Measurements from ENCODE around the gene SSR4. TPM values are rescaled to one million over a fixed set of nuclear protein-coding genes. Genes with fewer than 3 reads are reported as not detected.

SSR4 gene
- total RNA-seq, 1 experiment from 2014 or later = 225 TPM

GRCh38 chrX:153800177-153800722, 5.8 kb downstream of the SSR4 start:
- DNase-seq (ENCODE audit: low read depth in 1 of 2, low spot score in 2 of 2) = no peak
- Histone ChIP-seq H3K27ac (no peak overlapping the region), H3K27me3 (replicated peaks) (no peaks in the 10 kb centered on the region), H3K36me3 (peaks cover 12% of the 10 kb centered on the region), H3K4me1 (replicated peaks) (peaks cover 9% of the 10 kb centered on the region), H3K4me3 (no peak overlapping the region), H3K9me3 (replicated peaks) (no peaks in the 10 kb centered on the region)

DNA sequence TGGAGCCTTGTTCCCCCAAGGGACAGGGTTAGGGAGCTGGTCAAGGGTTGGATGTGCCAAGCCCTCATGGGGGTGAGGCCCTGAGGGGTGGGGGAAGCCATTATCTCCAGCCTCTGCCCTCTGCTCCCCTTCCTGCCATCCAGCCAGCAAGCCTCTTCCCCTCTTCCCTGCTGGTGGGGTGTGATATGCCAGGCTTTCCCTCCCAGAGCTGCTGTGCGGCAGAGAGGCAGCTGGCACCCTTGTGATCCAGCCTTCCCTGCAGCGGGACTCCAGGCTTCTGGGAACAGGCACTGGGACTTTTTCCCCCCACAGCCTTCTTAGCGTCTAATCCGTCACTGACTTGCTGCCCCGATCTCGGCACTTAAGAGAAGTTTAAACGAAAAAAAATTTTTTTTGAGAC, 6.3 kb downstream of the SSR4 start:
- peaks cover 4% of the 10 kb centered on the region for H3K4me1 ChIP-seq (replicated peaks)
- DNase-seq (ENCODE audit: low read depth in 1 of 2, low spot score in 2 of 2) = no peak
- H3K27me3 ChIP-seq (replicated peaks) = no peaks in the 10 kb centered on the region
- peaks cover 12% of the 10 kb centered on the region for H3K36me3 ChIP-seq
- H3K4me3 ChIP-seq = no peak overlapping the region
- no peaks in the 10 kb centered on the region for H3K9me3 ChIP-seq (replicated peaks)
- no peak overlapping the region for H3K27ac ChIP-seq

- Histone ChIP-seq H3K27me3 (replicated peaks) (no peaks in the 10 kb centered on the region), H3K36me3 (peaks cover 4% of the 10 kb centered on the region; the same call in 1 of the 2 replicates), H3K4me1 (replicated peaks) (no peaks in the 10 kb centered on the region), H3K27ac (no peak overlapping the region), H3K4me3 (no peak overlapping the region), H3K9me3 (replicated peaks) (no peaks in the 10 kb centered on the region)
- no peak for DNase-seq (ENCODE audit: low read depth in 1 of 2, low spot score in 2 of 2)
These were observed 7.2 kb downstream of the SSR4 start for GRCh38 chrX:153801669-153802068.

DNA sequence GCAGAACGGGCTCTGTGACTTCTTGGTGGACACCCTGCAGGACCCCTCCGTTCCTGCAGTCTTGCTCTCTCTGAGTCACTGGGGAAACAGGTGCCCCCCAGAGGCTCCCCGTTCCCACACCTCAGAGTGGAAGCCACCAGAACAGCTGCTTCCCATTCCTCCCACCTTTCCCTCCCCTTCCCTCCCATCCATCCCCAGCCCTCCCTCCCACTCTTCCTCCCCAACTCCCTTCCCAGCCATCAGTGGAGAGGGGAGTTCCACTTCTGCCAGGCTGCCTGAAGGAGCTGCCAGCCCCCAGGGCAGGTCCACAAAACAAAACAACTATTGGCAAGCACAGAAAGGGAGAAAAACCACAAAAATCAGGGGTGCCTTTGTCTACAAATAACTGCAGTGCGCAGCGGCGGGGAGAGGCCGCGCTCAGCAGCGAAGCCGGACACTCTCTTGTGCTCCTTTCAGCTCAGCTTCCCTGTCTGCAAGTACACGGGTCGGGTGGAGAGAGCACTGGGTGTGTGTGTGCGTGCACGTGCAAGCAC, 8.1 kb downstream of the SSR4 start:
- Histone ChIP-seq H3K9me3 (replicated peaks) (no peaks in the 10 kb centered on the region), H3K4me3 (no peak overlapping the region), H3K36me3 (peaks cover 1% of the 10 kb centered on the region; the same call in 1 of the 2 replicates), H3K4me1 (replicated peaks) (no peaks in the 10 kb centered on the region), H3K27ac (no peak overlapping the region), H3K27me3 (replicated peaks) (no peaks in the 10 kb centered on the region)
- no peak for DNase-seq (ENCODE audit: low read depth in 1 of 2, low spot score in 2 of 2)

GRCh38 chrX:153803211-153804099, 9.0 kb downstream of the SSR4 start:
- Histone ChIP-seq H3K27ac (no peak overlapping the region), H3K36me3 (no peaks in the 10 kb centered on the region; the same call in 1 of the 2 replicates), H3K4me1 (replicated peaks) (no peaks in the 10 kb centered on the region), H3K4me3 (no peak overlapping the region), H3K27me3 (replicated peaks) (no peaks in the 10 kb centered on the region), H3K9me3 (replicated peaks) (no peaks in the 10 kb centered on the region)
- no peak for DNase-seq (ENCODE audit: low read depth in 1 of 2, low spot score in 2 of 2)

DNA sequence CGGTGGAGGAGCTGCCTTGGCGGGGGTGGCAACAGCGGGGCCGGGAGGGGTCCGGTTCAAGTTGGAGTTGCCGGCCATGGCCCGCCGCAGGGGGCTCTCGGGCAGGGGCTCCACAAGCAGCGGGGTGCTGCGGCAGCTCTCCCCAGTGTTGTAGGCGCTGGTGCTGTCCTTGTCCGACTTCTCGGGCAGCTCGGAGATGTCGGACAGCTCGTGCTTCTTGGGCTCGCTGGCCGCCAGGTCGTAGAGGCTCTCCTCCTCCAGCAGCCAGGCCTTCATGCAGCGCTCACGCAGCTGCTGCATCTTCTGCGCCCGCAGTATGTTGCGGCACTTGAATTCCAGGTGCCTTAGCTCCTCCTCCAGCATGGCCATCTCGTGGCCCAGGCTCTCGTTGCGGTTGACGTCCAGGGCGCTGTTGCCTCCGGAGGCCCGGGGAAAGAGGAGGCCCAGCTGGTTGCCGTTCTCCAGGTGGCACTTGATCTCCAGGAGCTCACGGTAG, 9.7 kb downstream of the SSR4 start:
- Histone ChIP-seq H3K36me3 (no peaks in the 10 kb centered on the region; the same call in 1 of the 2 replicates), H3K4me3 (no peak overlapping the region), H3K4me1 (replicated peaks) (no peaks in the 10 kb centered on the region), H3K27me3 (replicated peaks) (no peaks in the 10 kb centered on the region), H3K27ac (no peak overlapping the region), H3K9me3 (replicated peaks) (no peaks in the 10 kb centered on the region)
- no peak for DNase-seq (ENCODE audit: low read depth in 1 of 2, low spot score in 2 of 2)

- no peaks in the 10 kb centered on the region for H3K9me3 ChIP-seq (replicated peaks)
- DNase-seq (ENCODE audit: low read depth in 1 of 2, low spot score in 2 of 2) = no peak
- no peak overlapping the region for H3K27ac ChIP-seq
- H3K36me3 ChIP-seq = no peaks in the 10 kb centered on the region
- no peak overlapping the region for H3K4me3 ChIP-seq
- no peaks in the 10 kb centered on the region for H3K27me3 ChIP-seq (replicated peaks)
- H3K4me1 ChIP-seq (replicated peaks) = no peaks in the 10 kb centered on the region
These were observed 10.2 kb downstream of the SSR4 start for GRCh38 chrX:153804621-153805020.

DNA sequence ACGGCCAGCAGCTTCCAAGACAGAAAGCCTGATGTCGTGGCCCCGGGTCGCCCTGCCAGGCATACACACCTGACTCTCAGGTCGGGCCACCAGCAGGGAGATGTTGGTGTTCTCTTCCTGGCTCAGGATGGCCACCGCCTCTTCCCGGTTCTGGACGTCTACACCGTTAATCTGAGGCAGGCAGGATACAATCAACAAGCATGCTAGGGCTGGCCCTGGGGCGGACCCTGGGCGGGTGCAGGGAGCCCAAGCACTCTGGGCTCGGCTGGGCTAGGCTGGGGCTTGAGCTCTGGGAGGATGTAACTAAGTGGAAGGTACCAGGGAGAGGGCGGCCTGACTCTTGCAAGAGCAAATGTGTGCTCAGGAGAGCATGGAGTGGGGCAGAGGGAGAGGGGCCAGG, 11.0 kb downstream of the SSR4 start:
- no peak overlapping the region for H3K4me3 ChIP-seq
- no peak overlapping the region for H3K27ac ChIP-seq
- no peaks in the 10 kb centered on the region for H3K4me1 ChIP-seq (replicated peaks)
- H3K36me3 ChIP-seq = no peaks in the 10 kb centered on the region
- DNase-seq (ENCODE audit: low read depth in 1 of 2, low spot score in 2 of 2) = no peak
- H3K27me3 ChIP-seq (replicated peaks) = no peaks in the 10 kb centered on the region
- no peaks in the 10 kb centered on the region for H3K9me3 ChIP-seq (replicated peaks)

DNA sequence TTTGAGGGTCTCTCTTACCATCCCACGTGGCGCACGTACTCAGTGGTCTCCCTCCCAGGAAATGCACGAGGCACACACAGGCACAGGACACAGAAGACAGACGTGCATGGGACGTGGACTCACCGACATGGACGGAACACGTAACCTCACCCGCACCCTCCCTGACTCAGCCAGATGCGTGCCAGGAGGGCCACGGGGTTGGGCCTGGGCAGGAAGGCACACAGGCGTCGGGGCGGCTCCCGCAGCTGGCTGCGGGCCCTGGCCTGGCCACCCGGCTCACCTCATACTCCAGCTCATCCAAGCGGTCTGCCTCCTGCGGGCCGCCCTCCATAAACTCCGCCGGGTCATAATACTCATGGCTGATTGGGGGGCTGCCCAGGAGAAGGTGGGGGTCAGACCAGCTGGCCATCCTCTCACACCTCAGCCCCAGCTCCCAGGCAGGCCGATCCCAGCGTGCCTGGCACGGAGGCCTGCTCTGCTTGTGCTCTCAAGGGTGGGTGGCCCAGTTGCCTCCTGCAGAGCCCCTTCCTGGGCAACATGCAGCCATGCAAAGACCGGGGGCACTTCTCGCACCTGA, 12.6 kb downstream of the SSR4 start:
- H3K36me3 ChIP-seq = no peaks in the 10 kb centered on the region
- no peaks in the 10 kb centered on the region for H3K4me1 ChIP-seq (replicated peaks)
- H3K27ac ChIP-seq = no peak overlapping the region

GRCh38 chrX:153807976-153808375, 13.5 kb downstream of the SSR4 start:
- Histone ChIP-seq H3K4me1 (replicated peaks) (no peaks in the 10 kb centered on the region), H3K4me3 (no peak overlapping the region), H3K9me3 (replicated peaks) (no peaks in the 10 kb centered on the region), H3K27ac (no peak overlapping the region), H3K36me3 (no peaks in the 10 kb centered on the region), H3K27me3 (replicated peaks) (no peaks in the 10 kb centered on the region)
- DNase-seq (ENCODE audit: low read depth in 1 of 2, low spot score in 2 of 2) = no peak

More for the DNA sequence above, 12.6 kb downstream of the SSR4 start:
- Histone ChIP-seq H3K27me3 (replicated peaks) (no peaks in the 10 kb centered on the region), H3K9me3 (replicated peaks) (no peaks in the 10 kb centered on the region), H3K4me3 (no peak overlapping the region)
- no peak for DNase-seq (ENCODE audit: low read depth in 1 of 2, low spot score in 2 of 2)

DNA sequence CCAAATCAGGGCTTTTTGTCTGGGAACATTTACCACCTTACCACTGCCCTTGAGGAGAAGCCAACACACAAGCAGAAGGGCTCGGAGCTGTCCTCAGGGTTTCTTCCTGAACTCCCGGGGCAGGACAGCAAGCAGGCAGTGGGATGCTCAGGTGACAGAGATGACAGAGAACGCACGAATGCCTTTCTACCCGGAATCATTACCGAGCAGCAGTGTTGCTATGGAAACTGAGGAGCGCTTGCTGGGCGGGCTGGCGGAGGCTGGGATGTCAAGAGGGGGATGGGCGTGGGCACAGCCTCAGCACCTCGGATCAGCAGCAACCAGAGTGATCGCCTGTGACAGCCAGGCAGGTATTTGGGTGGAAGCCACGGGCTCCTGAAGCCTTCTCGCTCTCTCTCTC, 17.8 kb downstream of the SSR4 start:
- H3K4me1 ChIP-seq (replicated peaks) = no peaks in the 10 kb centered on the region
- H3K27me3 ChIP-seq (replicated peaks) = no peaks in the 10 kb centered on the region
- no peak overlapping the region for H3K4me3 ChIP-seq
- DNase-seq (ENCODE audit: low read depth in 1 of 2, low spot score in 2 of 2) = no peak
- H3K27ac ChIP-seq = no peak overlapping the region
- H3K36me3 ChIP-seq = no peaks in the 10 kb centered on the region
- no peaks in the 10 kb centered on the region for H3K9me3 ChIP-seq (replicated peaks)

DNA sequence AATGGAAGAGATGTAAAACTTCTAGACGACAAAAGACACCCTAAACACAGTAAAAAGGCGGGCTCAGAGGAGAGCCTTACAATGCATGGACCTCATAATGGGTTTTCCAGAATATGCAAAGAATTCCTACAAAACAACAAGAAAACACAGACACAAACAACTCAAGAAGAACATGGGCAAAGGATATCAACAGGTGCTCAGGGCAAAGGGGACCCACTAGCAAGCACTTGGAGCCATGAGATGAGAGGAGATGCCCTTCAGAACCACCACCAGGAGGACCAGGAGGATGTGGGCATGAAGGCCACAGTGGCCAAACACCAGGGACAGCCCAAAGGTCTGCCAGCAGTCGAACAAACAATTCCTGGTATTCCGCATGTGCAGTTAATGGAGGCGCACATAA, 18.7 kb downstream of the SSR4 start:
- Histone ChIP-seq H3K4me3 (no peak overlapping the region), H3K27me3 (replicated peaks) (no peaks in the 10 kb centered on the region), H3K36me3 (no peaks in the 10 kb centered on the region), H3K9me3 (replicated peaks) (no peaks in the 10 kb centered on the region), H3K27ac (no peak overlapping the region), H3K4me1 (replicated peaks) (no peaks in the 10 kb centered on the region)
- DNase-seq (ENCODE audit: low read depth in 1 of 2, low spot score in 2 of 2) = no peak

GRCh38 chrX:153814591-153815315, 20.3 kb downstream of the SSR4 start:
- no peak overlapping the region for H3K27ac ChIP-seq

More at GRCh38 chrX:153814591-153815315, 20.3 kb downstream of the SSR4 start:
- no peak for DNase-seq (ENCODE audit: low read depth in 1 of 2, low spot score in 2 of 2)
- H3K4me1 ChIP-seq (replicated peaks) = peaks cover 5% of the 10 kb centered on the region; the same call in 1 of the 2 replicates
- no peak overlapping the region for H3K4me3 ChIP-seq
- H3K36me3 ChIP-seq = no peaks in the 10 kb centered on the region
- H3K9me3 ChIP-seq (replicated peaks) = no peaks in the 10 kb centered on the region
- H3K27me3 ChIP-seq (replicated peaks) = no peaks in the 10 kb centered on the region

All from SJSA1 (cell line).